GM10847 (cell line): ENCODE measurements around the gene UBE2G2.

ENCODE experiments used
- POLR2A ChIP-seq: IDR thresholded peaks from 2 replicates; pipeline ENCODE4 v1.6.1; 2011; ENCODE audit not compliant: insufficient read length; ENCODE audit errors: extremely low read depth

UBE2G2 gene

DNA sequence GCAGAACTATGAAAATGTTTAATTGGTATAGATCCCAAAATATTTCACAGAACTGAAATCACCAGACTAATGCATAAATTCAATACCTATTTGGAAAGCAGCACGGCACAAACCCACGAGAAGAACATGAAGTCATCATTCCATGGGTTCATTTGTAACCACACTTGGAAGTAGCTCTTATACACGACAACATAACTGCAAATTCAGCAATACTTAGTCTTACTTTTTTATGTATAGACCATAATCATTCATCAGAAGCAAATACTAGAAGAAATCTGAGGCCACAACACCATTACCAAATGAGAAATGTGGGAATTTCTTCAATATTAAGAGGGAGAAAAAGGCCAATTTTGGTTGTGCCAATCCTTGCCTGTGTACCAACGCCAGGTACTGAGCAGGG, 4.2 kb upstream of the UBE2G2 start:
- no peak for TF ChIP-seq POLR2A

DNA sequence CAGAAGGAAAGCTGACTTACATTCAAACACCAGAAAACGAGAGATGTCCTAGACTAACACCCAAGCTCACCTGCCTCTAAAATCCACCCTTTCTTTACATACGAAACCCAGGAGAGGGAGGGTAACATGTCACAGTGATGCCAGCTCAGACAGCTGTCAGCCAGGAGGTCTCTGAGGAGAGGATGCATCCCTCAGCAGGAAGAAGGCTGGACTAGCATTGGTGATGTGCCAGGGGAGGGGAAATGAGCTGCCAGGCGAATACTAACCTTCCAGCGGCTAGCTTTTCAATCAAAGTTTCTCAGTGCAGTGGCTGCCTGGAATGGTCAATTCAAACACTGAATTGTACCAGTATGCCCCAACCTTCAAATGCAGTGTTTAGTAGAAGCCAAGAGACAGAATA, 3.6 kb upstream of the UBE2G2 start:
- TF ChIP-seq POLR2A, result no peak

DNA sequence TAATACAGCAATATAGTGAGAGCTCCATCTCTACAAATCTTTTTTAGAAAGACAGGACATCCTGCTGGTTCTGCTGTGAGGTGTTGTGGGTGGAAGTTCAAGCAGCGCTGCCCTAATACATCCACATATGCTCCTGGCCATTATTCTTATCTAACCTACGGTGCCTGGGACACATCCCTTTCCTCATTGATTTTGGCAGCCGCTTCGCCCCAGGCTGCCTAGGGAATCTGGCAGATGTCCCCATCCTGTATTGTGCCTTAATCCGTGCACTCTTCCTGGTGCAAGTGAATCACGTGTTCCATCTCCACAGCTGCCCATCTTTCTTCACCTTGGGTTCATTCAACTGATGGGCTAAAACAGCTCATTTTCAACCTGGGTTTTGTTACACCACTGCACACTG, 3.1 kb upstream of the UBE2G2 start:
- TF ChIP-seq POLR2A, result no peak

DNA sequence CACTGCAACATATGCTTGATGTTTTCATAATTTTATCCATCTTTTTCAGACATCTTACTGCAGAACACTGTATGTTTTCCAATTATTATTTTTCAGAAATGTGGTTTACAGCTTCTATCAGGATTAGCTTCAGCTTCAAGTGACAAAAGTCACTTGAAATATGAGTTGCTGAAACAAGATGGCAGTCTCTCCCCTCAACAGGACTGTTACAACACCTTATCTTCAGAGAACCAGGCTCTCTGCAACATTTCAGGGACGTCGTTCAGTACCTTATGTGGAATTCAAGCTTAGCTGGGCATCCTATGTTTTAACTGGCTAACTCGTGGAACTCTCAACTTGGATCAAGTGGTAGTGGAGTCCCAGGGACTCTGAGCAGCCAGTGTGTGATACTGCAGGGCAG, 2.0 kb upstream of the UBE2G2 start:
- TF ChIP-seq POLR2A, result no peak

DNA sequence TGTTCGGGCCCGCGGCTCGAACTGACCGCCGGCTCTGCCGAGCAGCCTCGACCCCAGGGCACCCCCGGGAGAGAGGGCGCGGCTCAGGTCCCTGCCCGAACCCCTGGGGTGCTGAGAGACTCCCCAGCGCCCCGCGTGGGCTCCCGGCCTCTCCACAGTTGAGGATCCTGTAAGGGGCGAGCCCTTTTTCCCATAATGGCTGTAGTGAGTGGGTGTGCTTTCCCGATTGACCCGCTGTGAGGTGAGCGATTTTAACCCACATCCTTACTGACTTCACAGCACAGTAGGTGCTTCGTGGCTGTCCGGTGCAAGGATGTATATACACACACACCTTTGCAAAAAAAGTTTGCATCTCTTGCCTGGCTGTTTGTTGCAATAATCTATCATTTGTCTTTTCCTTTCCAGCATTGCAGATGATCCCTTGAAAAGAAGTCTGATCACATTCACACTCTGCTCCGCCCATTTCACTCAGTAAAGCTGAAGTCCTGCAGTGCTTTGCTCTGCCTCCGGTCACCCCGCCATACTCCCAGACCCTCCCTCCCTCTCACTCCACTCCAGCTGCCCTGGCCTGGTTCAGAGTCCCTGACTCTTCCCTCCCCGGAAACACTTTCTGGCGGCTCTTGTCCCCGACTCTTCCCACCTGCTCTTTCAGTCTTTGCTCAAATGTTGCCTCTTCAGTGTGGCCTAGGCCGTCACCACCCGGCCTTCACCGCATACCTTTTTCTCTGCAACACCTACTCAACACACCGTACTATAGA, 955 bp upstream of the UBE2G2 start:
- no peak for TF ChIP-seq POLR2A

DNA sequence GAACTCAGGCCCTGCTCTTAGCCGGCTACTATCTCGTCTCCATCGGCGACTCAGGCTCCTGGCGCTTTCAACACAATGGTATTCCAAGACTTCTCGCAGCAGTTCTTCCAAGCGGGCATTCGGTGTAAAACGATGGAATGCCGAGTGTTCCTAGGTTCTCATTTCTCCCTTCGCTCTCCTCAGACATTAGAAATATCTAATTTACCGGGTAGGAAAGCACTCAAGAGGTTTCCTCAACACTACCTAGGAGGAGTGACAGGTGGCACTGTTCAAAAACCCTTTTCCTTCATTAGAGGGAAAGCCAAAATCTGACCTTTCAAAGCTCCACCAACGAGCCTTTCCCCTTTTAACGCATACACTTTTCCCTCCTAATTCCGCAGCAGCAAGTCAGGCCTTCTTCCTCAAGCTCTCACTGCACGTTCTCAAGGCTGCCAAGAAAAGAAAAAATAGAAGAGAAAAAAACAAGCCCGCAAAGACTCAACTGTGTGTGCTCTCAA, 601 bp downstream of the UBE2G2 start:
- TF ChIP-seq POLR2A, result no peak

DNA sequence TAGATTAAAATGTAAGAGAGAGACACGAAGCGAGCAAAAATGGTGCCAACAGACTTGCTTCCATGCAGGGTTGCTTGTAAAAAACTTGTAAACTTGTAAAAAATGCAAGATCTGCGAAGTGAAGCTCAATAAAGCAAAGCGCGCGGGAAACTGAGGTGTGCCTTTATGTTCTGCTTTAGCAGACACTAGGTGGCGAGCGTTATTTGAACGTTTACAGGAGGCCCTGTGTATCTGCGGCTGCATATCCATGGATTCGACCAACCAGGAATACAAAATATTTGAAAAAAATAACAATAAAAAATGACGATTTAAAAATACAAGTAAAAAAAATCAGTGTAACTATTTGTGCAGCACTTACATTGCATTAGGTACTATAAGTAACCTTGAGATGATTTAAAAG, 1.5 kb downstream of the UBE2G2 start:
- no peak for TF ChIP-seq POLR2A

DNA sequence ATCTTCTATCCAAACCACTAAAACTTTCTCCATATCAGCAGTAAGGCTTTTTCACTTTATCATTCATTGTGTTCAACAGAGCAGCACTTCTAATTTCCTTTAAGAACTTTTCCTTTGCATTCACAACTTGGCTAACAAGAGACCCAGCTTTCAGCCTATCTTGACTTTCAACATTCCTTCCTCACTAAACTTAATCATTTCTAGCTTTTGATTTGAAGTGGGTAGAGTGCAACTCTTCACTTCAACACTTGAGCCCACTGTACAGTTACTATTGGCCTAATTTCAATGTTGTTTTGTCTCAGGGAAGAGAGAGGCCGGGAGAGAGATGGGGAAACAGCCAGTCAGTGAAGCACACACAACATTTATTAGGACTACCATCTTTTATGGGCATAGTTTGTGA, 2.0 kb downstream of the UBE2G2 start:
- TF ChIP-seq POLR2A, result no peak

DNA sequence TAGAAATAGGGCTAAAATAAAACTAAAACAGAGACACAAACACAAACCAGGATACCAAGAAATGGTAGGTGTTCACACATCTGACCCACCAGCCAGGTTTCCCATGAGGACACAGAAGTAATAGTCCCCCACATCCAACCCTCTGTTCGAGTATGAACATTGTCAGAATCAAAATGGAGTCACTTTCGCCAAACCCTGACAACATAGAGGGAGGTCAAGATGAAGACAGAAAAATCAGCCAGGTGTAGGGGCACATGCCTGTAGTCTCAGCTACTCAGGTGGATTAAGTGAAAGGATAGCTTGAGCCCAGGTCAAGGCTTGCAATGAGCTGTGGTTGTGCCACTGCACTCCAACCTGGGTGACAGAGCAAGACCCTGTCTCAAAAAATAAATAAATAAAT, 3.8 kb downstream of the UBE2G2 start:
- no peak for TF ChIP-seq POLR2A

DNA sequence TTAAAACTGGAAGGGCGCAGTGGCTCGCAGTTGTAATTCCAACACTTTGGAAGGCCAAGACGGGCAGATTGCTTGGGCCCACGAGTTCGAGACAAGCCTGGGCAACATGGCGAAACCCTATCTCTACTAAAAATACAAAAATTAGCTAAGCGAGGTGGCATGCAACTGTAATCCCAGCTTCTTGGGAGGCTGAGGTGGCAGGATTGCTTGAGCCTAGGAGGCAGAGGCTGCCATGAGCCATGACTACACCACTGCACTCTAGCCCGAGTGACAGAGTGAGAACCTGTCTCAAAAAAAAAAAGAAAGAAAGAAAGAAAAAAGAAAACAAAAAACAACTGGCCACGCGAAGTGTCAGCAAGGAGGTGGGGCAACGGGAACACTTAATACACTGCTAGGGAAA, 6.3 kb downstream of the UBE2G2 start:
- TF ChIP-seq POLR2A, result no peak

DNA sequence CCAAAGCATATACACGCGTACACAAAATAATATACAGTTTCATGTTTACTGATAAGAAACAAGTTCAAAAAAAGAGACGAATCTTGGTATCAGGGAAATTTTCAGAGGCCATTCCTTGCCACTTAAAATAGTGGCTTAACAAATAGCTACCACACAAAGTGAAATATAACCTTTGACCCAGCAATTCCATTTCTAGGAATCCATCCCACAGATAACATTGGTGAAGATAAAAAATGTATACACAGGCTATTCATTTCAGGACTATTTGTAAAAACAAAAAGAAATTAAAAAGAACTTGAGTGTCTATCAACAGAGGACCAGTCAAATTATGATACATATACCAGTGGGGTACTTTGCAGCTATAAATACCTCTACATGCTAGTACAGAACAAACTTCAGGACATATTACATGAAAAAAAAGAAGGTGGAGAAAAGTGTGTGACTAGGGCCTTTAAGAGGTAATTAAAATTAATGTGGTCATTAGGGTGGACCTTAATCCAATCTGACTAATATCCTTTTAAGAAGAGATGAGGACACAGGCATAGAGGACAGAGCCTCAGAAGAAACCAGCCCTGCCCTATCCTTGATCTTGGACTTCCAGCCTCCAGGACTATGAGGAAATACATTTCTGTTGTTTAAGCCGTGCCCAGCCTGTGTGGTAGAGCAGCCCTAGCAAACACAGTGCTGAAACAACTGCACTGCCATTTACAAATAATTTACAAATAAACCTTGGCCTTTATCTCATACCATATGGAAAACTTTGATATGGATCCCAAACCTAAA, 7.8 kb downstream of the UBE2G2 start:
- no peak for TF ChIP-seq POLR2A

DNA sequence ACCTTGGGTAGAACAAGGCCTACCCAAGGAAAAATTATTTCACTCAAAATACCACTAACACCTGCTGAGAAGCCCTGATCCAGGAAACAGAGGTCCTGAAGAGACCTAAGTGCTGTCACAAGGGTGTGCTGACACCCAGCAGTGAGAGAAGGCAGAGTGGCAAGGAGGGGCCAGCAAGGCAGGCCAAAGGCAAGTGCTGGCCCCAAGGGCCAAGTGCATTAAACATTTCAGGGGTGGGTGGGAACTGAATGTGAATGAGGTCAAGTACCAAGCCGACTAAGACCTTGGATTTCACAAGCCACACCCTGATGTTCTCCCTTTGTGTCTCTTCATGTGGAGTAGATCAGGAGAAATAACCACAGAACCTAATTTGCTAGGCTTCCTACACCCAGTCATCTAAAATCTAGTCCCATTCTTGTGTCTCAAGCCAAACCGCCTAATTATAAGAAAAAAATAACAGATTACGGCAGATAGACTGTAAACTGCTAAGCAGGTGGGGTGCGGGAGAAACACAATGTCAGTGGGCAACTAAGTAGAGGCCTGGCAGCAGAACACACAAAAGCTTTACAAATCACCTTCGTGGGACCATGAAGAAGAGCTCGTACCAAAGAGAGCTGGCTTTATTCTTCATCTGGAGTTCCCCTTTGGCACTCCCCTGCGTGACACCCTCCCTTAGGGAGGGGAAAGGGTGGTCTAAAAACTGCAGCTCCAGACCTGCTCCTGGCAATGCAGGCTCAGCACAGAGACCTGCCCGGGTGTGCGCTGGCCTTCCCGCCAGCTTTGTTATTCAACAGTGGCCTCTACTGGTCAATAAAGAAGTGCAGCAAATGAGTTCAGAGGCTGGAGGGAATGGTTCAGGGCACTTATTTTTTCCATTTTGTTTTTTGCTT, 8.7 kb downstream of the UBE2G2 start:
- no peak for TF ChIP-seq POLR2A

DNA sequence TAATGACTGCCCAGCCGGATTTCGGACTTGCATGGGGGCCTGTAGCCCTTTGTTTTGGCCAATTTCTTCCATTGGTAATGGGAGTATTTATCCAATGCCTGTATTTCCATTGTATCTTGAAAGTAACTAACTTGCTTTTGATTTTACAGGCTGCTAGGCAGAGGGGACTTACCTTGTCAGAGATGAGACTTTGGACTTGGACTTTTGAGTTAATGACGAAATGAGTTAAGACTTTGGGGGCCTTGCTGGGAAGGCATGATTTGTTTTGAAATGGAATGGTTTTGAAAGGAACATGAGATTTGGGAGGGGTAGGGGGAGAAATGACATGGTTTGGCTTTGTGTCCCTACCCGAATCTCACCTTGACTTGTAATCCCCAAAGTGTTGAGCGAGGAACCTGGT, 9.6 kb downstream of the UBE2G2 start:
- no peak for TF ChIP-seq POLR2A

DNA sequence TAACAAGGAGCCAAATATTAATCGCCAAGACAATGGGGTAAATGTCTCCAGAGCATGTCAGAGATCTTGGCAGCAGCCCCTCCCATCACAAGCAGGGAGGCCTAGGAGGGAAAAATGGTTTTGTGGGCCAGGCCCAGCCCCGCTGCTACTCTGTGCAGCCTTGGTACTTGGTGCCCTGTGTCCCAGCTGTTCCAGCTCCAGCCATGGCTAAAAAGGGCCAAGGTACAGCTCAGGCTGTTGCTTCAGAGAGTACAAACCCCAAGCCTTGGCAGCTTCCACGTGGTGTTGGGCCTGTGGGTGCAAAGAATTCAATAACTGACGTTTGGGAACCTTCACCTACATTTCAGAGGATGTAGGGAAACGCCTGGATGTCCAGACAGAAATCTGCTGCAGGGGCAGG, 10.4 kb downstream of the UBE2G2 start:
- no peak for TF ChIP-seq POLR2A

DNA sequence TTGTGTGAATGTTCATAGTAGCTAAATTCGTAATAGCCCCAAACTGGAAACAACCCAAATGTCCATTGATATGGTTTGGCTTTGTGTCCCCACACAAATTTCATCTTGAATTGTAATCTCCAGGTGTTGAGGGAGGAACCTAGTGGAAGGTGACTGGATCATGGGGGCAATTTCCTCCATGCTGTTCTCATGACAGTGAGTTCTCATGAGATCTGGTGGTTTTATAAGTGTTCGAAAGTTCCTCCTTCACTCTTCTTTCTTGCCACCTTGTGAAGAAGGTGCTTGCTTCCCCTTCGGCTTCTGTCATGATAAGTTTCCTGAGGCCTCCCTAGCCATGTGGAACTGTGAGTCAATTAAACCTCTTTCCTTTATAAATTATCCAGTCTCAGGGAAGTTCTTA, 11.3 kb downstream of the UBE2G2 start:
- no peak for TF ChIP-seq POLR2A
